HG02885 (cell line): Measurements from ENCODE around the gene STXBP2.
A peak's percentile ranks its signal among the peaks of the same experiment; 100 is the strongest.

ENCODE experiments used
- ATAC-seq: cut with Tn5 transposase; IDR thresholded peaks from one replicate; pipeline ENCODE4 v1.9.1; 2021; ENCODE audit warnings: mild to moderate bottlenecking; ENCODE audit not compliant: unreplicated experiment, poor library complexity

The STXBP2 gene

DNA sequence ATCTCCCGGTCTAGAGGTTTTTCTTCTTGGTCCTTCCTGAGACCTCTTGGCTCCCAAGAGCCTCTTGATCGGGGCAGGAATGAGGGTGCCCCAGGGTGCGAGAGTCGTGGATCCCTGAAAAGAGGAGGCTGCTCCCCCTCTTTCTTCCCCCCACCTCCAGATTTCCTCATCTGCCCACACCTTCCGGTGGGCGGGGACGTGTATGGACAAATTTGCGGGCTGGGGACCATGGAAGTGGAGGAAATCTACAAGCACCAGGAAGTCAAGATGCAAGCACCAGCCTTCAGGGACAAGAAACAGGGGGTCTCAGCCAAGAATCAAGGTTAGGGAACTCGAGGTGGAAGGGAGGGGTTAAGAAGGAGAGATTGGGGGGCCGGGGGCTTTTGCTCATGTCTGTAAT is 39.9 kb downstream of the STXBP2 start, which contains the start of gene MCEMP1:
Gene MCEMP1, plus strand, starts transcription at position 237 of the 400 bp plus-strand sequence. Its CDS starts 31 bp downstream, at position 268.
- ATAC-seq = no peak

DNA sequence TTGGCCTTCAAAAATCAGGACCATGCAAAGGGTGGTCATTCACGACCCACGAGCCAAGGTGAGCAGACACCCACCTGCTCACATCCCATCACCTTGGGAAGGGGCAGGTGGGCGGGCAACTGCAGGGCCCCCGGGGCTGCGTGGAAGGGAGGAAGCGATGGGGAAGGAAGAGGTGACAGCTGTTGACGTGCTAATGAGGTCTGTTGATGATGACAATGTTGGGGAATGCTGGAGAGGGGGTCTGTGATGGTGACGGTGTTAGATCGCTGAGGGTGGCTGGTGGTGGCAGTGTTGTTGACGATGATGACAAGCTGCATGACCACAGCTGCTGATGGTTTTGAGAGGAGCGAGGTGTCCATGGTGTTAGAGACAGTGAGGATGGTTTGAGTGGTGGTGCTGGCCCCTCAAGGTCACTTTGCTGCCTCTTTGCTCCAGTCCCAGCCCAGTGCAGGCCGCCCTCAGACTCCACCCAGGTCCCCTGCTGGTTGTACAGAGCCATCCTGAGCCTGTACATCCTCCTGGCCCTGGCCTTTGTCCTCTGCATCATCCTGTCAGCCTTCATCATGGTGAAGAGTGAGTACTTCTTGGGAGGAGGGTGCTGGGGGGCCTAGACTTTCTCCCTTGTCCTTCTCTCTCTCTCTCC is 40.9 kb downstream of the STXBP2 start:
- ATAC-seq = no peak

DNA sequence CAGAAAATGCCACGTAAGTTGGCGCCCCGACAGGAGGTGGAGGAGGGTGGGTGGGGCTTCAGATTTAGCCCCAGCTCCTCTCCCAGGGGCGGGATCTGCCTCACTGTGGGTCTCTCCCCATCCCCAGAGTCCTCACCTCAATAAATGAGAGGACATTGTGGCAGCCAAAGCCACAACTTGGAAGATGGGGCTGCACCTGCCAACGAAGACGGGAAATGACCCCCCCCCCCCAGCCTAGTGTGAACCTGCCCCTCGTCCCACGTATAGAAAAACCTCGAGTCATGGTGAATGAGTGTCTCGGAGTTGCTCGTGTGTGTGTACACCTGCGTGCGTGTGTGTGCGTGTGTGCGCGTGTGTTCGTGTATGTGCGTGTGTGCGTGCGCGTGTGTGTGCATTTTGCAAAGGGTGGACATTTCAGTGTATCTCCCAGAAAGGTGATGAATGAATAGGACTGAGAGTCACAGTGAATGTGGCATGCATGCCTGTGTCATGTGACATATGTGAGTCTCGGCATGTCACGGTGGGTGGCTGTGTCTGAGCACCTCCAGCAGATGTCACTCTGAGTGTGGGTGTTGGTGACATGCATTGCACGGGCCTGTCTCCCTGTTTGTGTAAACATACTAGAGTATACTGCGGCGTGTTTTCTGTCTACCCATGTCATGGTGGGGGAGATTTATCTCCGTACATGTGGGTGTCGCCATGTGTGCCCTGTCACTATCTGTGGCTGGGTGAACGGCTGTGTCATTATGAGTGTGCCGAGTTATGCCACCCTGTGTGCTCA is 42.3 kb downstream of the STXBP2 start:
- ATAC-seq = peak; percentile 58

DNA sequence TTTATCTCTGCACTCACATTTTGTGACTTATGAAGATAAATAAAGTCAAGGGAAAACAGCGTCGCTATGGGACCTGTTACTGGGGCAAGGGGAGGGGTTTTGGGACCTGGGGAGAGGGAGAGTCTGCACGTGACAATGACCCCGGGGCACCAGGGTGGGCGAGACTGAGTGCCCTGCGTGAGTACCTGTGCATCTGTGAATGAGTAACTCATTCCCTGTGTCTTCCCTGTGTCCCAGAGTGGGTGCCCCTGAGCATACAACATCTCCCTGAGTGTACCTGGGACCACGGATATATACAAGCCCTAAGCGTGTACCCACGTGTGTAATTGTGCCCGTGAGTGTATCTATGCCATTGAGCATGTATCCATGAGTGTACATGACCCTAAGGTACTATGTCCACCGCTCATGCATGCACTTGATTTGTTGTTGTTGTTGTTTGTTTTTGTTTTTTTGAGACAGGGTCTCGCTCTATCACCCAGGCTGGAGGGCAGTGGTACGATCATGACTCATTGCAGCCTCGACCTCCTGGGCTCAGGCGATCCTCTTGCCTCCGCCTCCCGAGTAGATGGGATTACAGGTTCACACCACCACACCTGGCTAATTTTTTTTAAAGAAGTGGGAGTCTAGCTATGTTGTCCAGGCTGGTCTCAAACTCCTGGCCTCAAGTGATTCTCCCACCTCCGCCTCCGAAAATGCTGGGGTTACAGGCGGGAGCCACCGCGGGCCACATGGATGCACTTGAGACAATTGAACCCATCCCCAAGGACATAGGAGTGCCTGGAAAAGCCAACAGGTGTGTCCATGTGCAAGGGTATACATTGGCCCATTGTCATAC is 43.1 kb downstream of the STXBP2 start:
- no peak for ATAC-seq

- ATAC-seq = peak; percentile 64
These were observed 43.9 kb downstream of the STXBP2 start, which contains the start of gene TRAPPC5 for GRCh38 chr19:7680606-7681339. TSS of gene TRAPPC5 (plus strand) at chr19:7680833. CDS start at chr19:7682254, 1,421 bp downstream.

GRCh38 chr19:7681340-7682174 is 44.6 kb downstream of the STXBP2 start:
- ATAC-seq = no peak

- no peak for ATAC-seq
These were observed 45.4 kb downstream of the STXBP2 start for GRCh38 chr19:7682175-7682855.

DNA sequence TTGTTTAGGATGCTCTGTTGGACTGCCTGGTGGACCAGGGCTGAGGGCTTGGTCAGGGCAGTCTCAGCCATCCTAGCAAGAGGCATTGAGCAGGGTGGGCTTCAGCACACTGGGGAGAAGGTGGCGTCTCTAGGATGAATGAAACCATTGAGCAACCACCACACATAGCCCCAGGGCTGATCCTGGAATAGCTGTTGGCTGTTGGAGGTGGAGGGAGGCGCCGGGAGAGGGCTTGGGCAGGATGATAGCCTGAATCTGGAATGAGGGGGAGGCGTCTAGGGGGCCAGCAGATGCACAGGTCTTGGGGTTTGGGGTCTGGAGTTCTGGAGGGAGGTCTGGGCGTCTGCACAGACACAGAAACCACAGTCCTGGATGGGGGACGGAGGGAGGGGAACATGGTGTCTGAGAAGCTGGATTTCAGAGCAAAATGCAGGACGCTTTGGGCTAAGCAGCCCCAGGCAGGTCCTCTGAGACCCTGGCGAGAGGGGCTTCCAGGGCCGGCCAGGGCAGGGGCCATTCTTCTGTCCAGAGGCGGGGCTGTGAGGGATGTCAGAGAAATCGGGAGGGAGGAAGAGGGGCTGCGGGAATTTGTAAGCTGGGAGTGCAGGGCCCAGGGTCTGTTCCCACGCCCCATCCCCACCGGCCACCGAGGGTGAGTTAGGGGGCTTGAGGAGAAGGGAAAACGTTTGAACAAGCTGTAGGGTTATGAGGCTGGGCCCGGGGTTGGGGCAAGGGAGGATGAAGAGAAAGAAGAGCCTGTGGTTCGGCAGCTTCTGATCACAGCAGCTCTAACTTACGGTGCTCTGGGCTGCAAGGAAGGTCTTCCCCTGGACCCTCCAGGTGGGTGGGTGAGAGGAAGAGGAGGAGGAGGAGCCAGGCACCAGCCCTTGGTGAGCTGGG is 48.9 kb downstream of the STXBP2 start:
- no peak for ATAC-seq

- no peak for ATAC-seq
These were observed 50.3 kb downstream of the STXBP2 start for GRCh38 chr19:7687177-7687576.

GRCh38 chr19:7689165-7689564 is 52.3 kb downstream of the STXBP2 start:
- ATAC-seq = no peak

- ATAC-seq = no peak
These were observed 53.9 kb downstream of the STXBP2 start for GRCh38 chr19:7690779-7691258.

GRCh38 chr19:7691497-7691896 is 54.6 kb downstream of the STXBP2 start:
- ATAC-seq = no peak

- ATAC-seq = no peak
These were observed 55.6 kb downstream of the STXBP2 start for GRCh38 chr19:7692417-7693088.

DNA sequence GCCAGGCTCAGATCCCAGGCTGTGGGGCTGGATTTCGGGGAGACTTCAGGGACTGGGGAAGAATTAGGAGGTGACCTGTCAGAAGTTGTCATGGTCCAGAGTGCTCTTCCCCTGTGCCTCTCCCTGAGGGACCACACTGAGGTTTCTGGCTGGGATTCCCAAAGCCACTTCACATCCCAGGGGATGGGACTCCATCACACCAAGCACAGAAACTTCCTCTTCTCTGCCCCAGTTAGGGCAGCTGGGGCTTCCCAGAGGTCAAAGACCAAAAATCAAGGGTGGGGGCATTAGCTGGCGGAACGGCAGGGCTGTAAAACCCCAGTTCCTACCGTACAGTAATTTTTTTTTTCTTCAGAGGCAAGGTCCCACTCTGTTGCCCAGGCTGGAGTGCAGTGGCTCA is 57.6 kb downstream of the STXBP2 start:
- ATAC-seq = no peak
